GM21576 (cell line): Measurements from ENCODE around the gene ZNF17.

Experiments used
- ATAC-seq: cut with Tn5 transposase; IDR thresholded peaks from one replicate; pipeline ENCODE4 v1.9.1; 2021; ENCODE audit warnings: mild to moderate bottlenecking, moderate library complexity; ENCODE audit not compliant: unreplicated experiment

Gene ZNF17

GRCh38 chr19:57421037-57421436 is 10.1 kb downstream of the ZNF17 start:
- no peak for ATAC-seq

GRCh38 chr19:57434386-57435061 is 23.6 kb downstream of the ZNF17 start:
- ATAC-seq, result peak; percentile 17

GRCh38 chr19:57435062-57435978 is 24.4 kb downstream of the ZNF17 start, which contains the start of gene ZNF749:
ZNF749 (plus strand) TSS chr19:57435325; CDS start chr19:57435579, 254 bp downstream.
- ATAC-seq, result peak; percentile 95

GRCh38 chr19:57436417-57436816 is 25.5 kb downstream of the ZNF17 start:
- no peak for ATAC-seq

- ATAC-seq, result no peak
These were observed 27.0 kb downstream of the ZNF17 start for GRCh38 chr19:57437931-57438330.

GRCh38 chr19:57438925-57439324 is 28.0 kb downstream of the ZNF17 start:
- ATAC-seq, result no peak

GRCh38 chr19:57441979-57442752 is 31.2 kb downstream of the ZNF17 start:
- no peak for ATAC-seq

GRCh38 chr19:57443121-57443696 is 32.2 kb downstream of the ZNF17 start:
- no peak for ATAC-seq

- no peak for ATAC-seq
These were observed 41.3 kb downstream of the ZNF17 start for GRCh38 chr19:57452307-57452706.

- no peak for ATAC-seq
These were observed 54.9 kb downstream of the ZNF17 start for GRCh38 chr19:57465680-57466381.

- no peak for ATAC-seq
These were observed 55.5 kb downstream of the ZNF17 start for GRCh38 chr19:57466489-57466888.
